Muscle layer of colon (tissue), 2 donors: Measurements from ENCODE around the gene ABHD12.
A peak's percentile ranks its signal among the peaks of the same experiment; 100 is the strongest.
"Not testable (repeated sequence)": the region's sequence is repeated elsewhere in the genome, so short reads cannot be mapped to it uniquely, and the experiment has no call there.

Experiments used
- H3K27ac ChIP-seq: one replicate; pipeline ENCODE4 v1.7.0; 2013; ENCODE audit warnings: low read depth, mild to moderate bottlenecking, low read length, moderate library complexity
- H3K27me3 ChIP-seq, 2 donors: one replicate each; pipeline ENCODE4 v1.7.0; 2013; ENCODE audit warnings: low read length in 2 of 2, mild to moderate bottlenecking in 2 of 2; ENCODE audit not compliant: insufficient read depth in 2 of 2, control insufficient read depth in 1 of 2
- H3K36me3 ChIP-seq: one replicate; pipeline ENCODE4 v1.7.0; 2013; ENCODE audit warnings: mild to moderate bottlenecking, low read length; ENCODE audit not compliant: insufficient read depth
- H3K4me1 ChIP-seq: one replicate; pipeline ENCODE4 v1.7.0; 2013; ENCODE audit warnings: mild to moderate bottlenecking, low read length; ENCODE audit not compliant: insufficient read depth
- H3K4me3 ChIP-seq, 2 donors: one replicate each; pipeline ENCODE4 v1.7.0; 2013; ENCODE audit warnings: low read length in 2 of 2, low read depth in 1 of 2, mild to moderate bottlenecking in 1 of 2, moderate library complexity in 1 of 2
- H3K9ac ChIP-seq: one replicate; pipeline ENCODE4 v1.7.0; 2013; ENCODE audit warnings: low read length
- H3K9me3 ChIP-seq: one replicate; pipeline ENCODE4 v1.7.0; 2013; ENCODE audit warnings: mild to moderate bottlenecking, low read length
- donor health status: abdominal sarcoma.
- donor health status: Adenocarcinoma of cecum.

Gene ABHD12

DNA sequence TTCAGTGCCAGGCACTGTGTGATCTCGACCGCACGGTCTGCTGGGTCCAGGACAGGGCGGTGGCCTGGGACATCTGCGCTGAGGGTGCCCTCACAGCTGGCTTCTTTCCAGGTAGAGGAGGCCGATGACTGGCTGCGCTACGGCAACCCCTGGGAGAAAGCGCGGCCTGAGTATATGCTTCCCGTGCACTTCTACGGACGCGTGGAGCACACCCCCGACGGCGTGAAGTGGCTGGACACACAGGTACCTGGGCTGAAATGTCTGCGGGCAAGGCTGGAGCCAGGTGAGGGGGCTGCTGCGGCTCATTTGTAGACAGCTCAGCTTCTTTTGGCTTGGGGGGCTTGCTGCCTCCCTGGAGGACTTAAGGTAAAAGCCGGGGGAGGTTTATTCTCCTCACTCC is 116.2 kb downstream of the ABHD12 start:
- Histone ChIP-seq H3K27ac (peak overlapping the region; percentile 67), H3K4me1 (peaks cover 32% of the 10 kb centered on the region), H3K9ac (no peak overlapping the region)

DNA sequence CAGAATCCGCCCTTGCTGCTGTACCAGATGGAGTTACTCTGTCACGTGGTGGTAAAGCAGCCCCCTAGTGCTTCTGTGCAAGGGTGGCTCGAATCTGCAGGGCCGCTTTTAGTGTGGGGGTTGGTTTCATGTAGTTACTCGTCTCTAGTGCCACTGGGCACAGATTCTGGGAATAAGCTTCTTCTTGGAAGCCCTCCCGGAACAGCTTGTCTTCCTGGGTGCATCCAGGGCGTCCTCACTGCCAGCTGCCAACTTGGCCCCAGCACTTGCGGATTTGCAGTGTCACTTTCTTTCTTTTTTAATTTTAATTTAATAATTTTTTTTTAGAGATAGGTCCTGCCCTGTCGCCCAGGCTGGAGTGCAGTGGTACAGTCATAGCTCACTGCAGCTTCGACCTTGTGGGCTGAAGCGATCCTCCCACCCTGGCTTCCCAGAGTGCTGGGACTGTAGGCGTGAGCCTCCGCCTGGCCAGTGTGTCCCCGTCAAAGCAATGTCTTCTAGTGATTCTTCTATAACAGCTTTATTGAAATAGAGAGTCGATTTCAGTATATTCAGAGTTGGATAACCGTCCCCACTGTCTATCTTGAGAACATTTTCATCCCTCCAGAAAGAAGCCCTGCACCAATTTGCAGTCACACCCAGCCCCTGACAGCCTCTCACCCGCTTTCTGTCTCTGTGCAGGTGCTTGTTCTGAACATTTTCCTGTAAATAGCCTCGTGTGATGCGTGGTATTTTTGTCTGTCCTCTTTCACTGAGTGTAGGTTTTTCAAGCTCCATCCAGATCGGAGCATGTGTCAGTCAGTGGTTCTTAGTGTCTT is 116.9 kb downstream of the ABHD12 start:
- no peak overlapping the region for H3K4me3 ChIP-seq
- H3K27ac ChIP-seq, result peak overlapping the region; percentile 84
- peaks cover 32% of the 10 kb centered on the region for H3K4me1 ChIP-seq
- peaks cover 75% of the 10 kb centered on the region for H3K36me3 ChIP-seq
- no peaks in the 10 kb centered on the region for H3K9me3 ChIP-seq
- no peaks in the 10 kb centered on the region for H3K27me3 ChIP-seq
- peak overlapping the region; percentile 12 for H3K9ac ChIP-seq

More for the DNA sequence above, 116.2 kb downstream of the ABHD12 start:
- no peak overlapping the region for H3K4me3 ChIP-seq
- H3K27me3 ChIP-seq, result no peaks in the 10 kb centered on the region
- H3K9me3 ChIP-seq, result no peaks in the 10 kb centered on the region
- H3K36me3 ChIP-seq, result peaks cover 74% of the 10 kb centered on the region

DNA sequence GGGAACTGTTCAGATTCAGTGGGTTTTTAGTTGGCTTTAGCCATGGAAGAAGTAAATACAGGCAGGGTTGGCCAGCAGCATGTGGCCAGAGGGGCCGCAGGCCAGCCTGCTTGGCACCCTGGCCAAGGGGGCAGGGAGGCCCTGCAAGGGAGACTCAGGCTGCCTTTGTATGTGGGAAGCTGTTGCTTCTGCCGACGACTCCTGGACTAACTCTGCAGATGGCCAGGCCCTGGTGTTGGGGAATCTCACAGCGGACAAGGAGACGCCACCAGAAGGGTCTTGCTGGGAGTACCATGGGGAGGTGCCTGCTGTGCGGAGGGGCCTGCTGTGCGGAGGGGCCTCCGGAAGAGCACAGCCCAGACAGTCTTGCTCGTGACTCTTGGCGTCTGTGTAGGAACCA is 117.6 kb downstream of the ABHD12 start:
- Histone ChIP-seq H3K9ac (peak overlapping the region; percentile 12), H3K4me1 (peaks cover 32% of the 10 kb centered on the region), H3K4me3 (no peak overlapping the region), H3K9me3 (no peaks in the 10 kb centered on the region), H3K27ac (peak overlapping the region; percentile 84), H3K36me3 (peaks cover 71% of the 10 kb centered on the region), H3K27me3 (no peaks in the 10 kb centered on the region)

DNA sequence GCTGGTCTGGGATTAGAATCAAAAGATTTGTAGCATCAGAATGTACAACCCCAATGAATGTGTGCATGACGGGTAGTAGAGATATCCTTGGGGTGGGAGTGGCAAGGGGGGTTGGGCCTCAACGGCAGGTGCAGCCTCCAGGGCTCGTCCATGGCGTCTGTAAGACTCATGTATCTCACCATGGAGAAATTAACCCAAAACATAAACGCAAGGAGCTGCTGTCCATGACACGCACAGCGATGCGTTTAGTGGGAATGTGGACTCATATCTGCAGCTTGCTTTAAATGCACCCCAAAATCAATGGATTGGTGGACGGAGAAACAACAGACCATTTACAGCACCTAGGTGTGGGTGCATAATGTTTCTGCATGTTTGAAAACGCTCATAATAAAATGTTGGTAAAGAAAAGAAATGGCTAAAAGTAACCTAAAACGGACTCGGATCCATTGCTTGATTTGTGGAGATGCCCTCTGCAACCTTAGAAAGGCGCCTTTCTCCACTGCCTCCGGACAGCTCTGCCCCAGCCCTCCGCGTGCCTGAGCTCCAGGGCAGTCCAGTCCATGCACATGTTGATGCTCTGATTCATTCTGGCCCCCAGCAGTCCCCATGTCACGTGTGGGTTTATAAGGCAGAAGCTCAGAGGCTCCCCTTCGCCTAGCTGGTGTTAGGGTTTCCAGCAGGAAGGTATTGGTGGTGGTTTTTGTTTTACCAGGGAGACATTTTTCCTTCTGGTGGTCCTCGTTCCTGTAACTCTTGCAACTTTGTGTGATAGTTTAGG is 118.2 kb downstream of the ABHD12 start:
- no peaks in the 10 kb centered on the region for H3K9me3 ChIP-seq
- peak overlapping the region; percentile 22 for H3K9ac ChIP-seq
- peaks cover 32% of the 10 kb centered on the region for H3K4me1 ChIP-seq
- peaks cover 65% of the 10 kb centered on the region for H3K36me3 ChIP-seq
- no peaks in the 10 kb centered on the region for H3K27me3 ChIP-seq
- no peak overlapping the region for H3K4me3 ChIP-seq
- H3K27ac ChIP-seq, result peak overlapping the region; percentile 84

DNA sequence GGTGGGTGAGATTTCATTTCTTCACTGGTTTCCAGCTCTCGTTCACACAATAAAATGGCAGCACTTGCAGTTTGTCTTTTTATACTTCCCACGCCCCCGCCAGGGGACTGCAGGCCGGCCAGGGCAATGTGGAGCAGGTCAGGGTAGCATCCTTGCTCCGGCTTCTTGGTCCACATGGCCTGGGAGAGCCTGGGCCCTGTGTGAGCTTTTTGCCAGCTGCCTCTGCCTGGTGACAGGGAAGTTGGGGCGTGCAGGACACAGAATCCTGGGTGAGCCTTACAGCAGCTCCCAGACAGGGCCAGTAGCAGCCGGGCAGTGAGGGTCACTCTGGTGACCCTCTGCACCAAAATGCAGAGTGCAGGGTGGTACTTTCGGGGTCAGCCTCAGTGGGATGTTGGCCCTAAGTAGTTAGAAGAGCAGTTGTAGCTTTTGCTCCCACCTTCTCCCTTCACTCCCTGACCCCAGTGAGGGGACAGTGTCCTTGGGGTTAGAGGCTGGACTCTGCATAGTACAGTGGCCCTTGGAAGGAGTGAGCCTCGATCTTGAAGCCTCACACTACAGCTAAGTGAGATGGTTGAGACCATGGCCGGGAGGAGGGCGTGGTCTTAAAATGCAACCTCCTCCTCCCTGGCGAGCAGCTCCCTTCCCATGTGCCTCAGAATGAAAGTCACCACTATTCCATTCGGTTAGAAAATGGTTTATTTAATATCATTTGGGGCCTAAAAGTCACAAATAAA is 119.0 kb downstream of the ABHD12 start:
- Histone ChIP-seq H3K27ac (peak overlapping the region; percentile 43), H3K4me3 (no peak overlapping the region), H3K27me3 (no peaks in the 10 kb centered on the region), H3K9ac (peak overlapping the region; percentile 22), H3K36me3 (peaks cover 58% of the 10 kb centered on the region), H3K9me3 (no peaks in the 10 kb centered on the region), H3K4me1 (peaks cover 32% of the 10 kb centered on the region)

DNA sequence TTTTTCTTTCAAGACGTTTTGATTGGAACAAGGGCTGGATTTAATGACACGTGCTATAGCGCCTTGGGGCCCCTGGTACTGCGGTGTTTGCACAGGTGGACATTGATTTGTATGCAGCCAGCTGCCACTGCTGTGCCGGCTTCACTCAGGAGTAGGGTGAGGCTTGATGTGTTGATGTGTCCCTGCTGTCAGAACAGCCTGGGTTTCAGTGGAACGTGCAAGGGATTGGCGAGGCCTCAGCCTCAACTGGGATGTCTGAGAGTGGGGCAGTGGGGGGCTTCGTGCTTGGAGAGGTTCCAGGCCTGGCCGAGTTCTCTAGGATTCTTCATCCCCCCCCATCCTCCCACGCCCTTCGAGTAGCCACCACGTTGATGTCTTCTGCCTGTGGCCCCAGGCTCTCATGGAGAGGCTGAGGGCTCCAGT is 119.8 kb downstream of the ABHD12 start:
- H3K9me3 ChIP-seq, result no peaks in the 10 kb centered on the region
- H3K27me3 ChIP-seq, result no peaks in the 10 kb centered on the region
- peaks cover 32% of the 10 kb centered on the region for H3K4me1 ChIP-seq
- no peak overlapping the region for H3K4me3 ChIP-seq
- peak overlapping the region; percentile 32 for H3K27ac ChIP-seq
- peaks cover 57% of the 10 kb centered on the region for H3K36me3 ChIP-seq
- H3K9ac ChIP-seq, result no peak overlapping the region

DNA sequence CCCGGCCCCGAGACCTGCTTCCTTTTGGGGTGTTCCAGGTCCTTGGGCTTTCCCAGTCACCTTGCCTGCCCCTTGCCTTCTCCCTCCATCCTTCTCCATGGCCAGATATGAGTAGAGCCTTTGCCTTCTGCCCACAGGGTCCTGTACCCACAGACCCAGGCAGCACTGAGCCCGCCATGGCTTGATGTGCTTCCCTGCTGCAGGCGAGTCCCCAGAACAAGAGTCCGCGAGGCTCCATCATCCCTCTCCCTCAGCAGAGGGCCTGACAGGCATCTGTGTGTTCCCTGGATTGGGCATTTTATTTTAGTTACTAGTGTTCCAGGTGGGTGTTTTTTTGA is 120.8 kb downstream of the ABHD12 start:
- Histone ChIP-seq H3K9ac (no peak overlapping the region), H3K9me3 (no peaks in the 10 kb centered on the region), H3K4me1 (peaks cover 32% of the 10 kb centered on the region), H3K4me3 (no peak overlapping the region), H3K27ac (no peak overlapping the region), H3K27me3 (no peaks in the 10 kb centered on the region), H3K36me3 (peaks cover 47% of the 10 kb centered on the region)

DNA sequence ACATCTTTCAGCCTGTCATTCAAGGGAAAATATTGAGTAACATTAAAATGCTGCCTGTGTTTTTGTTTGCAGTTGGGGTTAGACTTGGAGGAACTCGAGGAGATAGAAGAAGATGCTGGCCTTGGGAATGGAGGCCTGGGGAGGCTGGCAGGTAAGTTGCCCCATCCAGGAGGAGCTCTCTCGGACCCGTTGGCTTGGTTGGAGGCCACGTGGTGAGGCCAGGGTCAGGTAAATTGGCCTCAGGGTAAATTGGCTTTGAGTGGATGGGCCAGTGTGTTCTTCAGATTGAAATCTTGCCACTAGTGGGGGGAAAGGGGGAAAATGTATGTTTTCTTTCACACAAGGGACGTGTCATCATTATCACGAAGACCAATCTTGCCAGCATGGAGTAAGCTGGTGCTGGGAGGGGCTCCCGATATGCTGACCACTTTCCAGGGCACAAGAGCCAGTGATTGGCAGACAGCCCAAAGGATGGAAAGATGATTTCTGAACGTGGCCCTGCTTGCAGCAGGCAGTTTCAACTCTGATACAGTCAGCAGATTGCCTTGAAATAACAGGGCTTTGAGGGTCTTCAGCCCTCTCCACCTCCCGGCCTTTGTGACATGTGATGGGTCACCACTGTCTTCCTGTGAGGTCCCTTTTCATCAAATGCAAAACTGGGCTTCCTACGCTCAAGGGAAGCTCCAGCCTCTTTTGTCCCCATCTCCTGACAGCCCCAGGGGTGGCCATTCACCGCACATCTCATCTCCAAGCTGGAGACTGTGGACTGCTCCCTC is 121.4 kb downstream of the ABHD12 start:
- H3K27ac ChIP-seq, result no peak overlapping the region
- peaks cover 42% of the 10 kb centered on the region for H3K36me3 ChIP-seq
- H3K27me3 ChIP-seq, result no peaks in the 10 kb centered on the region
- H3K4me3 ChIP-seq, result no peak overlapping the region
- no peak overlapping the region for H3K9ac ChIP-seq
- H3K4me1 ChIP-seq, result peaks cover 28% of the 10 kb centered on the region
- H3K9me3 ChIP-seq, result no peaks in the 10 kb centered on the region

DNA sequence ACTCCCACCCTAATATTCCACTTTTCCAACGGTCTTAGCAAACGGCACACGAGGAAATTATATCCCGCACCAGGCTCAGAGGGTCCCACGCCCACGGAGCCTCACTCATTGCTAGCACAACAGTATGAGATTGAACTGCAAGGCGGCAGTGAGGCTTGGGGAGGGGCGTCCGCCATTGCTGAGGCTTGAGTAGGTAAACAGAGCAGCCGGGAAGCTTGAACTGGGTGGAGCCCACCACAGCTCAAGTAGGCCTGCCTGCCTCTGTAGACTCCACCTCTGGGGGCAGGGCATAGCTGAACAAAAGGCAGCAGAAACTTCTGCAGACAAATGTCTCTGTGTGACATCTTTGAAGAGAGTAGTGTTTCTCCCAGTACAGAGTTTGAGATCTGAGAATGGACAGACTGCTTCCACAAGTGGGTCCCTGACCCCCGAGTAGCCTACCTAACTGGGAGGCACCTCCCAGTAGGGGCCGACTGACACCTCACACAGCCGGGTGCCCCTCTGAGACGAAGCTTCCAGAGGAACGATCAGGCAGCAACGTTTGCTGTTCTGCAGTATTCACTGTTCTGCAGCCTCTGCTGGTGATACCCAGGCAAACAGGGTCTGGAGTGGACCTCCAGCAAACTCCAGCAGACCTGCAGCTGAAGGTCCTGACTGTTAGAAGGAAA is 129.7 kb downstream of the ABHD12 start:
- H3K9me3 ChIP-seq, H3K27me3 ChIP-seq, H3K4me3 ChIP-seq, H3K9ac ChIP-seq, H3K27ac ChIP-seq: not testable (repeated sequence)
- peaks cover 17% of the 10 kb centered on the region for H3K36me3 ChIP-seq
- H3K4me1 ChIP-seq, result peaks cover 26% of the 10 kb centered on the region

DNA sequence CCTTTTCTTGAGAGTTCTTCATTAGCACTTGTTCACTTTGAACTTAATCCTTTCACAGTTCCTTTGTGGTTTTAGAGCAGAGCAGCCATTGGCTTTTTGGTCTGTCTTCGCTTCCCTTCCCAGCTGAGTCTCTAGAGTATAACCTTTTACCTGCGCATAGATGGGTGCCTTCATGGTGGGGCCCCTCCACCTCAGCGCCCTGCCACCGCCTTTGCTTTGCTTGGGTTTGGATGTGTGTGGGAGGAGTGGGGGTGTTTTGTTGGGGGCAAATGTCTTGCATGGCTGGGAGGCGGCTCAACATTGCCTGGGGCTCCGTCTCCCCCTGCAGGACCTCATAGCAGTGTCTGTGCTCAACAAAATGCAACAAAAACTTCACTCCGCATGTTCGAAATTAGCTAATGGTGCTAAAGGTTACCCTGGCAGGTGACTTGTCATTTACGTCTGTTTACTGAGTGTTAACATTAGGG is 130.8 kb downstream of the ABHD12 start:
- H3K27me3 ChIP-seq, result no peaks in the 10 kb centered on the region
- no peak overlapping the region for H3K4me3 ChIP-seq
- H3K36me3 ChIP-seq, result peaks cover 23% of the 10 kb centered on the region
- H3K27ac ChIP-seq, result no peak overlapping the region
- peaks cover 36% of the 10 kb centered on the region for H3K4me1 ChIP-seq
- H3K9ac ChIP-seq, result no peak overlapping the region
- no peaks in the 10 kb centered on the region for H3K9me3 ChIP-seq
